H7 (cell line): ENCODE measurements around the gene SLC35A4. TPM values are rescaled to one million over a fixed set of nuclear protein-coding genes. Genes with fewer than 3 reads are reported as not detected.

Experiments
- total RNA-seq: library from RNA; depleted of rRNA; stranded (reverse); fragments of >200 nt; shearing (Covaris generic); gene quantifications from 2 replicates; pipeline ENCODE4 v1.2.3, GENCODE V29; 2014; rRNA removed

Gene SLC35A4
- total RNA-seq, 1 experiment from 2014 or later: 31.7 TPM

Other genes with a start within 250 kb of the SLC35A4 start
- gene HBEGF, start 218.2 kb upstream of the SLC35A4 start, total RNA-seq: 1.6 and 2.3 TPM in 2 replicates
- gene SLC4A9, start 204.6 kb upstream of the SLC35A4 start, total RNA-seq: 0.33 TPM in 1 of 2 replicates, not detected in the other
- 49.2 and 58.0 TPM in 2 replicates for gene ANKHD1, start 163.0 kb upstream of the SLC35A4 start, total RNA-seq
- 0.28 and 2.2 TPM in 2 replicates for gene EIF4EBP3, start 17.2 kb upstream of the SLC35A4 start, total RNA-seq
- gene SRA1, start 7.4 kb upstream of the SLC35A4 start, total RNA-seq: 26.7 and 36.4 TPM in 2 replicates
- gene APBB3, start 230 bp upstream of the SLC35A4 start, total RNA-seq: 9.2 and 24.0 TPM in 2 replicates
- 0.21 TPM in 1 of 2 replicates, not detected in the other for gene CD14, start 68.3 kb downstream of the SLC35A4 start, total RNA-seq
- 27.1 and 34.4 TPM in 2 replicates for gene TMCO6, start 74.6 kb downstream of the SLC35A4 start, total RNA-seq
- 136 and 144 TPM in 2 replicates for gene NDUFA2, start 82.8 kb downstream of the SLC35A4 start, total RNA-seq
- 55.5 and 76.3 TPM in 2 replicates for gene IK, start 83.0 kb downstream of the SLC35A4 start, total RNA-seq
- gene WDR55, start 100.1 kb downstream of the SLC35A4 start, total RNA-seq: 15.7 and 24.0 TPM in 2 replicates
- gene DND1, start 108.7 kb downstream of the SLC35A4 start, total RNA-seq: 0.83 and 0.85 TPM in 2 replicates
- gene HARS1, start 126.5 kb downstream of the SLC35A4 start, total RNA-seq: 45.3 and 46.6 TPM in 2 replicates
- 31.8 and 33.5 TPM in 2 replicates for gene HARS2, start 126.6 kb downstream of the SLC35A4 start, total RNA-seq
- 42.3 and 42.7 TPM in 2 replicates for gene ZMAT2, start 135.6 kb downstream of the SLC35A4 start, total RNA-seq
- gene PCDHA1, start 221.3 kb downstream of the SLC35A4 start, total RNA-seq: not detected in 2 replicates
- gene PCDHA2, start 230.0 kb downstream of the SLC35A4 start, total RNA-seq: not detected in 2 replicates
- not detected in 2 replicates for gene PCDHA3, start 236.2 kb downstream of the SLC35A4 start, total RNA-seq
- 6.0 and 7.6 TPM in 2 replicates for gene PCDHA4, start 242.2 kb downstream of the SLC35A4 start, total RNA-seq